Tibial nerve (tissue), 4 donors: Measurements from ENCODE around the gene DUT.

Source experiments
- EP300 ChIP-seq, 2 donors: sonication (generic); formaldehyde crosslinking; IDR thresholded peaks; one replicate each; pipeline ENCODE4 v1.6.1; 2017; ENCODE audit warnings: antibody characterized with exemption in 2 of 2, mild to moderate bottlenecking in 1 of 2
- POLR2A ChIP-seq, 2 donors: fragments of 450-650 bp; IDR thresholded peaks; one replicate each; pipeline ENCODE4 v1.6.1; 2017; ENCODE audit warnings: antibody characterized with exemption in 2 of 2, mild to moderate bottlenecking in 2 of 2, moderate library complexity in 2 of 2
- TF ChIP-seq, protein P1 (sequence below), 5 experiments: fragments of 200-600 bp in 3 of 5; fragments of 450-650 bp in 2 of 5; sonication (generic) in 3 of 5; IDR thresholded peaks; one replicate each; pipeline ENCODE4 v1.5.1; 2016 to 2019; ENCODE audit warnings: antibody characterized with exemption in 5 of 5, mild to moderate bottlenecking in 3 of 5, moderate library complexity in 2 of 5

DNA sequence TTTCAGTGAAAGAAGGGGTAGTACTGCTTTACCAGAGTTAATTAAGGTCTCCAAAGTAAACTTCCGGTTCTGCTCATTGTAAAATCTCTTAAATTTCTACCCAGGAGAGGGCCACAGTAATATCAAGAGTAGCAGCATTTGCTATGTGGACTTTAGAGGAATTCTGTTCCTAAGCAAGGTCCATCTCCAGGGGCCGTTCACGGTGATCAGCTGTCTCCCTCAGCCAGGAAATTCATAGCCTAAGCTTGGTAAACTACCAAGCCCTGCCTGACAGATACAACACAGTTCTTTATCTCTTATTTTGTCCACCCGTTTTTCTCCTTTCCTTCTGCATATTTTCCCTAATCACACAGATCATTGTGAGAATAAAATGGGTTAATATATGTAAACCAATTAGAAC lies 2.3 kb downstream of the DUT start:
- TF ChIP-seq, protein P1, sequence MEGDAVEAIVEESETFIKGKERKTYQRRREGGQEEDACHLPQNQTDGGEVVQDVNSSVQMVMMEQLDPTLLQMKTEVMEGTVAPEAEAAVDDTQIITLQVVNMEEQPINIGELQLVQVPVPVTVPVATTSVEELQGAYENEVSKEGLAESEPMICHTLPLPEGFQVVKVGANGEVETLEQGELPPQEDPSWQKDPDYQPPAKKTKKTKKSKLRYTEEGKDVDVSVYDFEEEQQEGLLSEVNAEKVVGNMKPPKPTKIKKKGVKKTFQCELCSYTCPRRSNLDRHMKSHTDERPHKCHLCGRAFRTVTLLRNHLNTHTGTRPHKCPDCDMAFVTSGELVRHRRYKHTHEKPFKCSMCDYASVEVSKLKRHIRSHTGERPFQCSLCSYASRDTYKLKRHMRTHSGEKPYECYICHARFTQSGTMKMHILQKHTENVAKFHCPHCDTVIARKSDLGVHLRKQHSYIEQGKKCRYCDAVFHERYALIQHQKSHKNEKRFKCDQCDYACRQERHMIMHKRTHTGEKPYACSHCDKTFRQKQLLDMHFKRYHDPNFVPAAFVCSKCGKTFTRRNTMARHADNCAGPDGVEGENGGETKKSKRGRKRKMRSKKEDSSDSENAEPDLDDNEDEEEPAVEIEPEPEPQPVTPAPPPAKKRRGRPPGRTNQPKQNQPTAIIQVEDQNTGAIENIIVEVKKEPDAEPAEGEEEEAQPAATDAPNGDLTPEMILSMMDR (IDR thresholded peaks at IDR 0.05), result no peak
- TF ChIP-seq POLR2A (IDR thresholded peaks at IDR 0.05) (no peak), EP300 (IDR thresholded peaks at IDR 0.05) (no peak)
